Mesothelial cell of epicardium (in vitro differentiated cells): ENCODE results near the gene PACS2. TPM values are rescaled to one million over a fixed set of nuclear protein-coding genes. Genes with fewer than 3 reads are reported as not detected.

Experiments
- DNase-seq, 2 experiments: peaks; one replicate each; pipeline ENCODE4 v3.0.0; 2021; ENCODE audit warnings: low spot score in 2 of 2; ENCODE audit not compliant: unreplicated experiment in 2 of 2
- H3K27ac Mint-ChIP-seq: 2 replicates; pipeline ENCODE4 v1.8.0; 2021; ENCODE audit warnings: mixed read lengths
- H3K27me3 Mint-ChIP-seq: 2 replicates; pipeline ENCODE4 v1.8.0; 2021; ENCODE audit warnings: low read depth, mixed read lengths
- H3K36me3 Mint-ChIP-seq: 2 replicates; pipeline ENCODE4 v1.8.0; 2021; ENCODE audit warnings: mixed read lengths
- H3K4me1 Mint-ChIP-seq: 2 replicates; pipeline ENCODE4 v1.8.0; 2021; ENCODE audit warnings: mixed read lengths
- H3K4me3 Mint-ChIP-seq: 2 replicates; pipeline ENCODE4 v1.8.0; 2021; ENCODE audit warnings: mild to moderate bottlenecking, moderate library complexity, mixed read lengths
- H3K9me3 Mint-ChIP-seq: 2 replicates; pipeline ENCODE4 v1.8.0; 2021; ENCODE audit warnings: mixed read lengths
- CTCF ChIP-seq: fragments of 200-600 bp; sonication (generic); IDR thresholded peaks from one replicate; pipeline ENCODE4 v1.5.0; 2021; ENCODE audit warnings: antibody characterized with exemption; ENCODE audit not compliant: unreplicated experiment
- total RNA-seq: library from RNA; stranded (reverse); gene quantifications from 3 replicates; pipeline ENCODE4 v1.2.1, GENCODE V29; 2021

Gene PACS2
- total RNA-seq, 1 donor from 2014 or later = 147 TPM

GRCh38 chr14:105431256-105431655 lies 116.7 kb downstream of the PACS2 start:
- H3K4me3 Mint-ChIP-seq = no peak overlapping the region
- DNase-seq = no peak
- no peaks in the 10 kb centered on the region for H3K27me3 Mint-ChIP-seq
- H3K36me3 Mint-ChIP-seq = peaks cover 55% of the 10 kb centered on the region
- peaks cover 22% of the 10 kb centered on the region for H3K9me3 Mint-ChIP-seq
- no peak overlapping the region for H3K27ac Mint-ChIP-seq
- TF ChIP-seq CTCF = no peak
- H3K4me1 Mint-ChIP-seq = no peaks in the 10 kb centered on the region

GRCh38 chr14:105432657-105433056 lies 118.1 kb downstream of the PACS2 start:
- no peaks in the 10 kb centered on the region for H3K27me3 Mint-ChIP-seq
- DNase-seq = no peak
- peaks cover 17% of the 10 kb centered on the region for H3K9me3 Mint-ChIP-seq
- no peaks in the 10 kb centered on the region for H3K4me1 Mint-ChIP-seq
- no peak overlapping the region for H3K27ac Mint-ChIP-seq
- no peak overlapping the region for H3K4me3 Mint-ChIP-seq
- peaks cover 41% of the 10 kb centered on the region for H3K36me3 Mint-ChIP-seq
- TF ChIP-seq CTCF = no peak

GRCh38 chr14:105433161-105433605 lies 118.6 kb downstream of the PACS2 start:
- no peak overlapping the region for H3K4me3 Mint-ChIP-seq
- peaks cover 39% of the 10 kb centered on the region for H3K36me3 Mint-ChIP-seq
- TF ChIP-seq CTCF = no peak
- H3K27me3 Mint-ChIP-seq = no peaks in the 10 kb centered on the region
- H3K4me1 Mint-ChIP-seq = no peaks in the 10 kb centered on the region
- no peak for DNase-seq
- H3K9me3 Mint-ChIP-seq = peaks cover 17% of the 10 kb centered on the region
- no peak overlapping the region for H3K27ac Mint-ChIP-seq

GRCh38 chr14:105436402-105436801 lies 121.9 kb downstream of the PACS2 start:
- peaks cover 16% of the 10 kb centered on the region for H3K36me3 Mint-ChIP-seq
- no peak overlapping the region for H3K27ac Mint-ChIP-seq
- no peaks in the 10 kb centered on the region for H3K4me1 Mint-ChIP-seq
- peaks cover 13% of the 10 kb centered on the region for H3K9me3 Mint-ChIP-seq
- H3K27me3 Mint-ChIP-seq = no peaks in the 10 kb centered on the region
- no peak for TF ChIP-seq CTCF
- DNase-seq = no peak
- H3K4me3 Mint-ChIP-seq = no peak overlapping the region

GRCh38 chr14:105436891-105437722 lies 122.6 kb downstream of the PACS2 start:
- H3K27ac Mint-ChIP-seq = no peak overlapping the region

More at GRCh38 chr14:105436891-105437722, 122.6 kb downstream of the PACS2 start:
- Mint-ChIP-seq H3K36me3 (peaks cover 19% of the 10 kb centered on the region), H3K4me1 (no peaks in the 10 kb centered on the region), H3K27me3 (no peaks in the 10 kb centered on the region), H3K4me3 (no peak overlapping the region), H3K9me3 (peaks cover 13% of the 10 kb centered on the region)
- no peak for DNase-seq
- TF ChIP-seq CTCF = no peak
